HG03025 (cell line): Measurements from ENCODE around the gene STRA8.
A peak's percentile ranks its signal among the peaks of the same experiment; 100 is the strongest.

ENCODE experiments used
- ATAC-seq: cut with Tn5 transposase; IDR thresholded peaks from one replicate; pipeline ENCODE4 v1.9.1; 2021; ENCODE audit warnings: mild to moderate bottlenecking, moderate library complexity; ENCODE audit not compliant: unreplicated experiment, low FRiP score

STRA8 gene

DNA sequence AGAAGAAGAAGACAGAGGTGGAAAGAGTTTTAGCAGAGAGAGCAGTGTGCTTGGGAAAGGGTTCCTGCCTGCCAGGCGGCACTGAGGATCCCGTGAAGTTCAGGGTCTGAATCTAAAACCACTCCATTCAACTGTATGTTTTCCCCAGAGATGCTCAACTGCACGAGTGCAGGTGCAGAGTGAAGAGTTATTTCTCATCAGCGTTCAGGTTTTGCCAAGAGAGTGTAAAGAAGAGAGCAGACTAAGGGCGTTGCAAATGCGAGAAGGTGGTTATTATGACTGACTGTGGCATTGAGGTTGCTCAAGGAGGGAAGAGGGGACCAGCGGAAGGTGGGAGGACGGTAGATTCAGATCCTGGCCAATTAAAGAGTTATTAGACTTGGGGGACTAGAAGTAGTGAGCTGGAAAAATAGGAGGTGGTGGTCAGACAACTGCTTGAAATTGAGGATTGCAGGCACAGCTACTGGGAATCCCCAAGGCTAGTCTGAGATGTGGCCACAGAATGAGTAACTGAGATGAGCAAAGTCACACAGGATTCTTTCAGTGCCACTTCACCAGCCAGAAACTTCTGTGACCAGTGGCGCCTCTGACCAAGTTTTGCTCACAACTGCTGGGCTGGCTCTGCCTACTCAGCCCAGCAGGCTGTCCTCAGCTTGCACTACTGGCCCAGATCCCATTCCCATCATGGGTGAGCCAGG, 29.1 kb downstream of the STRA8 start:
- ATAC-seq: no peak

DNA sequence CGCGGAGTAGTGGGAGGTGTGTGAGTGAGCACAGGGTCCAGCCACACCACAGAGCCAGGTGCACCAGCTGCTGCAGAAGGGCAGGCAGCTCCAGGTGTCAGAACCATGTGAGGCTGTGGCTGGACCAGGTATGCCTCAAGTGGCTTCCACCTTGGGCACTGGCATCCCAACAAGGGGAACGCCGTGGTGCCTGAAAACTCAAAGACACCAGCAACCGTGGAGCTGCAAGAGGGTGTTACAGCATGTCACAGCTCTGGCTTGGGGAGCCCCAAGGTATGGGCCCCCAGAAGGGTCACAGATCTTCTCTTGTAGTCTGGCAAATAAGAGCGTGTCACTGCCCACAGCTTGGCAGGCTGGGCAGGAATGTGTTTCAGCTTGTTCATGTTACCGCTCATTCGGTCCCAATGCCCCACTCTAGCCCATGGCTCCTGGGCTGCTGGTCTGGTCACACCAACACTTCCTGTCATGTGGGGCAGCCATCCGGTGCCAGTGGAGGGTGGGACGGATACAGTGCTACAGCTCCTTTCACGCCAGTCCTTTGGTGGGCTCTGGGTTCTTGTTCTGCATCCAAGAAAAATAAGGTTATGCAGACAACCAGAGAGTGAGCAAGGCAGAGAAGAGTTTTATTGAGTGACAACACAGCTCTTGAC, 29.8 kb downstream of the STRA8 start:
- no peak for ATAC-seq

DNA sequence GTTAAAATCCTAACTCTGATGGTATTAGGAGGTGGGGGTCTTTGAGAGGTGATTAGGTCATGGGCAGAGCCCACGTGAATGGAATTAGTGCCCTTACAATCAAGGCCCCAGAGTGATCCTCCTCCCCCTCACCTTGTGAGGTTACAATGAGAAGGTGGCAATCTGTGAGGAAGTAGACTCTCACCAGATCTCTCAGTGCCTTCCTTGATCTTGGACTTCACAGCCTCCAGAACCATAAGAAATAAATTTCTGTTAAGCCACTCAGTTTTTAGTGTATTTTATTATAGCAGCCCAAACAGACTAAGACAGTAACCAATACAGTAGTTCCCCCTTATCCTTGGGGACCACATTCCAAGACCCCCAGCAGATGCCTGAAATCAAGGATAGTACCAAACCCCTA, 32.0 kb downstream of the STRA8 start:
- no peak for ATAC-seq

DNA sequence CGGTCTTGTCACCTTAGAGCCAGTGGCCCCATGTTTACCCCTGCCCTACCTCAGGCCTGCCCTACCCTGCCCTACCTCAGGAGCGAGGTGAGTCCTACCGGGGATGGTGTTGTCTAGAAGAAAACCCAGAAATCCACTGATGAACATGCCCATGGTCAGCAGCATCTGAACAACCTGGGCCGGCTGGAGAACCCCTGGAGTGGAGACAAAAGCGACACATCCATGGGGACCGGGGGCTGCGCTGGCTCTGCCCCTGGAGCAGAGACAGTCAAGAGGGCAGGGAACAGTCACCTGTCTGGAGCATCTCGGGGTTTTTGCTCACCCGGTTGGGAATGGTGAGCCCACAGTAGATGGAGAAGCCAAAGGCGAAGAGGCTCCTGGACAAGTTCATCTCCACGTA, 36.3 kb downstream of the STRA8 start:
- no peak for ATAC-seq

DNA sequence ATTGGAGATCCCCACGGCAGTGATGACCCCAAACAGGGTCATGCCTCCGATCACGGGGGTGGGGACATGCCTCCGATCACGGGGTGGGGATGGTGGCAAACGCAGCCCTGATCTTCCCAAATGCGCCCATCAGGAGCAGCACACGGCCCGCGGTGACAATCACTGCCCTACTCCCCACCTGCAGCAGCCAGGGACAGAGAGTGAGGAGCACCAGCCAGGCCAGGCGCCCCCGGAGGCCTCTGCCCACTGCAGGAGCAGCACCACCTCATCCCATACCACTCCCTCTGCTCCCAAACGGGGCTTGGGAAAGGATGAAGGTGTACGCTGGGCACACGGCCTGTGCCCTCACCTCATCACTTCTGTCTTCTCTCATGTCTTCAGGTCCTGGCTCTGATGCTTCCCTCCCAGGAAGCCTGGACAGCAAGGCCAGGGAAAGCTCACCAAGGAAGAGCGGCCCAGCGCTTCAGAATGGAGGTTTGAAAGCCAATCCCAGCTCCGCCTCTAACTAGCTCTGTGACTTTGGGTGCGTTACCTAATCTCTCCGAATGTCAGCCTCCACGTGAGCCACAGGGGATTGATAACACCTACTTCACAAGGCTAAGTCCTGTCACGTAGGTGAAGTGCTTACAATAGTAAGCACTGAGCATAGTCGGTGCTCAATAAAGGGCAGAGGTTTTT, 37.1 kb downstream of the STRA8 start:
- no peak for ATAC-seq

DNA sequence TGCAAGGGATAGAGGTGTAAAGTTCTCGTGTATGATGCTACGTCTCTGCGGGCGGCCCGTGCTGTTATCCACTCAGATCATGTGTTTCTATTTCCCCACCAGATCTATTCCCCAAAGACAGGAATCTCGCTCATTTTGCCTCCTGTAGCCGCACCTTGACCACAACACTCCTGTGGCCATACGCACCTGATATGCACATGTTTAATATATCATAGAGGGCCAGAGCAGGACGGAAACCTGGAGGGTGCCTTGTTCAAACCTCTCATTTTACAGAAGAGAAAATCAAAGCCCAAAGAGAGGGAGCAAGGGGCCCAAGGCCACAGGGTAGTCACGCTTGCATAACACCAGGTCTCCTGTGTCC, 37.6 kb downstream of the STRA8 start:
- no peak for ATAC-seq

DNA sequence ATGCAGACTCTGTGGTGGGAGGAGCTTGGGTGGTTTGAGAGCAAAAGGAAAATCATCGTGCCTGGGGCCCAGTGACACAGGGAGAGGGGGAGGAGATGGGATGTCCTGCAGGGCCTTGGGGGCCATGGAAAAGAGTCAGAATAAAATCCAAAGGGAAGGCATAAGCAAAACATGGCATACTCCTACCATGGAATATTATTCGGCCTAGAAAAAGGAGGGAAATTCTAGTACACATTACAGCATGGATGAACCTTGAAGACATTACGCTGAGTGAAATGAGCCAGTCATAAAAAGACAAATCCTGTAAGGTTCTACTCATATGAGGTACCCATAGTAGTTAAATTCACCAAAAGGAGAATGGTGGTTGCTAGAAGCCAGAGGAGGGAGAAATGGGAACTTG, 38.7 kb downstream of the STRA8 start:
- no peak for ATAC-seq

DNA sequence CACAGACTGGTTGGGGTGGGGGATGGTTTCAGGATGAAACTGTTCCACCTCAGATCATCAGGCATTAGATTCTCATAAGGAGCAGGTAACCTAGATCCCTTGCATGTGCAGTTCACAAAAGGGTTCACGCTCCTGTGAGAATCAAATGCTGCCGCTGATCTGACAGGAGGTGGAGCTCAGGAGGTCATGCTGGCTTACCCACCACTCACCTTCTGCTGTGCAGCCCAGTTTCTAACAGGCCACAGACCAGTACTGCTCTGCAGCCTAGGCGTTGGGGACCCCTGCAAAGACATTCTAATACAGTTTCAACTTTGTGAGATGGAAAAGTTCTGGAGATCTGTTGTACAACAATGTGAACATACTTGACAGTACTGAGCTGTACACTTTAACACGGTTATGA, 39.9 kb downstream of the STRA8 start:
- ATAC-seq: no peak

DNA sequence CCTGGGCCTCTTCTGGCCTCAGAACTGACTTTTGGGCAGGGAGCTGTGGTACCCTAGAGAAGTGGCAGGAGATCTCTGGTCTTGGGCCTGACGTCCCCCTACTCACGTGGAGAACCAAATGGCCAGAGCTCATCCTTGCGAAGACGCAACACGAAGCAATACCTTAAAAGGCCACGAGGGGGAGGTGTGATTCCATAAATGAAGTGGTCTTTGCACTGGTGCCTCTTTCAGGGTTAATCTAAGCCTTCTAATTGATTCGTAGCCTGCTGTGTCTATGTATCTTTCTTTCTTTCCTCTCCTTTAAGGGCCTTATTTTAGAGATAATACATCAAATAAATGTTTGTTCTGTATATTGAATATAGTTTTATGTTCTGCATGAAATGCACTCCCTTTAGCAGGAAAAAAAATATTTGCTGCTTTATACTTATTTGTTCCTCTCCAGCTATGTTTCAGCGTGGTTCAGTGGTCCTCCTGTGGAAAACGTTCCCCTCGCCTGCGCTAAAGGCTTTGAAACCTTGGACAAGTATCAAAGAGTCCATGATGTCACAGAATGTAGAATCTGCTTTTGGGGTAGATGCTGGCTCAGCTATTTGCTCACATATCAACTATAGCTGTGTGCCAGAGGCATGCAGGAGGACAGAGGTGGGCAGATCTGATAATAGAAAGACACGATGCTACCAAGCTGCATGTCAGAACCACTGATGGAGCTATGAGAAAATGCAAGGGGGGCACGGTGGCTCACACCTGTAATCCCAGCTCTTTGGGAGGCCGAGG, 41.0 kb downstream of the STRA8 start:
- no peak for ATAC-seq

DNA sequence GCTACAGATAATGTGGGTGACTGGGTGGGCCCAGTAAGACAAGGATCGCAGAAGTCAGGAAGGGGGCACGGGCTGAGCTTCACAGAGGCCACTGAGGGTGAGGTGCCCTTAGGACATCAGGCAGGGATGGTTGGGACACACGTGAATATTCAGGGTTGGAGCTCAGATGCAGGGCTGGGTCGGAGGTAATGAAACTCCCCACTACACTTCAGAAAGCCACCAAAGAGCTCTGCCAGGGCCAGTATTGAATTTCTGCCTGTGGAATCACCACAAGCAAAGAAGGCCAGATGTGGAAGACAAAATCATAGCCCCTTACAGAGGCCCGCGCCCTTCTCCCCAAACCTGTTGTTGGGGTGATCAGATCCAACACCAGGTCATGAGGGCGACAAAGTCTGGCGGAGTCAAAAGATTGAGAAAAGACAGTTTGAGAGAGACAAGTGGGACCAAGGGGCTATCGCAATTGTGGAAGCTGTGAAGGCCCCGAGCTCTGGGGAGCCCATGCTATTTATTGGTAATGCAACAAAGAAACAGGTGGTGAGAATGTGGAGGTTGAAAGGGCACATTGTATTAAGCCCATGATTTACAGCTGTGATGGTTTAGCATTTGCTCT, 42.4 kb downstream of the STRA8 start:
- no peak for ATAC-seq

DNA sequence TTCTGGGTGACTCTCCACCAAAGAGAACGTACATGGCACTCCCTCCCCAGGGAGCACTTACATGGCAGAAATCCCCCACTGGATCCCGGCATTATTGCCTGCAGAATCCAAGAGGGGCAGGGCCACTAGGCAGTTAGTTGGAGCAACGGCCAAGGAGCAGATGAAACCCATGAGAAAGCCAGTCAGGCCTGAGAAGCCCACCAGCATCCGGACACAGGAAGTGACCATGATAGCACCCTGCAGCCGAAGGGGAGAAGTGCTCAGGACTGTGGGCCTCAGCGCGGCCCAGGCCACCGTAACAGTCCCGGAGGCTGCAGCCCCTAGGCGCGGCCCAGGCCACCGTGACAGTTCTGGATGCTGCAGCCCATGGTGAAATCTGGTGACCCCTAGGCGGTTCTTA, 43.5 kb downstream of the STRA8 start:
- ATAC-seq: no peak

DNA sequence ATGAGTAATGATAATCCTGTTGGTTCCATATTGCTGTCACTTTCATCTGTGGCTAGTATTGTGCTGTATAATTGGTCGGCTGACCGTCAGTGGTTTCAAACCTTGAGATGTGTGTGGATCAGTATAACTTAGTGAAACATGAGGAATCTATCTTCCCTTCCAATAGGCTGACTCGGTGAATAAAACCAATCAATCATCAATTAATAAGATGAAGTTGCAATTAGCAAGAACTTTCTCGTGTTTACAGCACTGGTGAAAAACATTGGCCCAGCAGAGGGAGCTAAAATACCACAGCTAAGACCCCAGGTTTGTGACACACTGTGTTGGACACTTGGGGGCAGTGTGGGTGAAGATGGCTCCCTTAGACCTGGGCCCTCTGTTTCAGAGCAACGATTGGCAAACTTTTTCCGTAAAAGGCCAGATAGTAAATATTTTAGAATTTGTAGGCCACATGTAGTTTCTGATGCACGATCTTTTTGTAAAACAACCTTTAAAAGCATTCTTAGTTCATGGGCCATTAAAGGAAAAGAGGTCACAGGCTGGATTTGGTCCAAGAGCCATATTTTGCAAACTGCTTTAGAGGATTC, 47.8 kb downstream of the STRA8 start:
- peak; percentile 92 for ATAC-seq

DNA sequence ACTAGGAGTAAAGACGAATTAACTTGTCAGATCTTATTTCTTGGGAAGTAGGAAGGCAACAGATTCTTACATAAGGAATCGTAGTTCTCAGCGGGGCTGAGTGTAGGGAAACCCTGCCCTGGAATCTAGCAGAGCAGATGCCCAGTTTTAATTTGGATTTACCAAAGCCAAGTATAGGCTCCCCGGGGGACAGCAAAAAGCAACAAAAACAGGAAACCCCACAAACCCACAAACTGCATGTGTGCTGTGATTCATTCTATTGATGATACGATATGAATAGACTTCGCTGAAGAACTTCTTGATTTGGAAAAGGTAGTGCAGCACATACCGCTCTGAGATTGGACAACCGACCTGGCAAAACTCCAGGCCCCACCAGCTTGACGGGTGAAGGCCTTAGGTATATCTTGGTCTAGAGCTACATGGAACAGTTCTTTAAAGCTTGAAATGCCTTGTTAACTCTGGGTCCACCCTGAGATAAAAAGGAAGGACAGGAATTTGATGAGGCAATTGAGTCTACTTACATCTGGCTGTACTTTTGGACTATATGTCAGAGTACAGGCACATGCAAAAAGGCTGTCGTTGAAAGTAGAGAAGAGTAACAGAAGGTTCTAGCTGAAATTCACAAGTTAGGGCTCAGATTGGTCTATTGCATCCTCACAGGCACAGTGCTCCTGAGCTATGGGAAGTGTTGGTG, 49.1 kb downstream of the STRA8 start:
- no peak for ATAC-seq

DNA sequence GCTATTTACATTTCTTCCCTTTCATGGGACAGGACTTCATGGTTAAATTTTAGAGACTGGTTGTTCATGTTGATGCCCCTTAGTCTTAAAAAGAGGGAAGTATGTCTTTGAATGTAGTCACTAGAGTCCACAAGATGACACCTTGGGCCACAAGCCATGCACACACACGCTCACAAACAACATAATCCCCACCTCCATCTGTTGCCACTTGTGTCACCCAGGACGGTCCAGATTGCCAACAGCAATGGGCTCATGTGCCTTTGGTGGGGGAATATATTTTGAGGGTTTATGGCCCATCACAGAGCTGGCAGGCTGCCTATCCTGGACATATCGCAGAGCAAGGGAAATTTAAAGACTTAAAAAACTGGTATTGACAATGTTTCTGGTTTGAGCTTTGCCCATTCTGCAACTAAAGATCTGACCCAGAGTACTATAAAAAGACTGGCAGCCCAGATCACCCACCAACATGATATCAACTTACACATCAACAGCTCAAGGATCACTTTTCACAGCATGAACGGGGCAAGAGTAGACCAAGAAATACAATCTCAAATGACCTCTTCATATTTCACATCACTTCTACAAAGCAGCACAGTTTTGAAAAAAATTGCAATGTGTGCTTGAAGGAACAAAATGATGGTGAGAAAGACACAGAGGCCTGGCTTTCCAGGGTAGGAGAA, 50.5 kb downstream of the STRA8 start:
- ATAC-seq: no peak

DNA sequence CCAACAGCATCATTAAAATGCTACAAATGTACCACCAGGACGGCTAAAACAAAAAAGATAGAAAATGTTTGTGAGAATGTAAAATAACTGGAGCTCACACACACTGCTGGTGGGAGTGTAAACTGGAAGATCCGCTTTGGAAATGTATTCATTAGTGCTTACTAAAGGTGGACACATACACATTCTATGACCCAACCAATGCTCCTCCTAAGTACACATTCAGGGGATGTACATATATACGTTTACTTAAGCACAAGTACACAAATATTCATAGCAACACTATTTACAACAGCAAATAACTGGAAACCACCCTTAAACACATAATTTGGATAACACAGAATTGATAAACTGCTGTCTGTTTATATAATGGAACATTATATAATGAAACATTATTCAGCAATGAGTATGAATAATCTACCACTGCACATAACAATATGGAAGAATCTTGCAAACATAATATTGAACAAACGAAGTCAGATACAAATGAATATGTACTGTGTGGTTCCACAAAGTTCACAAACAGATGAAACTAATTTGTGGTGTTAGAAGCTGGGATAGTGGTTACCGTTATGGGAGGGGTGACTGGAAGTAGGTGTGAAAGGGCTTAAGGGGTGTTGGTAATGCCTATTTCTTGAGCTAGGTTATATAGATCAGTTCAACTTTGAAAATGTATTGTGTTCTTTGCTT, 52.1 kb downstream of the STRA8 start:
- no peak for ATAC-seq

DNA sequence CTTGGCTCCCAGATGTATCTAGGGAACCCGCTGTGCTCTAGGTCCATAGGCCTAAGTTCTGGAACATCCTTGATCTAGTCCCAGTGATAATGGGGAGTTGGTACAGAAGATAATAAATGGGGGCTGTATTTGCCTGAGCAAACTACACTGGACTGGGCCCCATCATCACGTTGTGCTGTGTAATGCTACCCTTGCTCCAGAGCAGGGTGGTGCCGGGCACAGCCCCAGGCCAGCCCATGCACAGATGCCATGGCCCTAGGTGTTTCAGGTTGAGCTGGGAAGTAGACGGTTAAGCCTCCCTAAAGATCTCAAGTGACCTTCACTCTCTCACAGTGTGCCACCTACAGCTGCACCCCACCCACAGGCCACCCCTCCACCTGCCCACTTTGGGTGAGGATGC, 53.2 kb downstream of the STRA8 start:
- no peak for ATAC-seq

DNA sequence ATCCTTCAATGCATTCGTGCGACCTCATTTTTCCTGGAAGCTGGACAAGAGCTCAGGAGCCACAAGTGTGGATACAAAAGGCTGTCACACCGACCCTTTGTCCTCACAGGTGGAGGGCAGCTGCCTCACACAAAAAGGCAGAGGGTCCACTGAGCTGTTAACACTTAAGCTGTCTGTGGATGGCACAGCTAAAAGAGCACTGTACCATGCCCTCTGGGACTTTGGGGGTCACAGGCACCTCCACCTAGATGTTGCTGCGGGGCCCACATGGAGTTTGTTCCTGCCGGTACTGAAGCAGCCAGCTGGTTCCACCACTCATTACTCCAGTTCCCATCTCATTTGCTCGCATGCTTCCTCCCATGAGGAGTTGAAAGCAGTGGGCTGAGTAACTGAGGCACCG, 57.0 kb downstream of the STRA8 start:
- no peak for ATAC-seq

DNA sequence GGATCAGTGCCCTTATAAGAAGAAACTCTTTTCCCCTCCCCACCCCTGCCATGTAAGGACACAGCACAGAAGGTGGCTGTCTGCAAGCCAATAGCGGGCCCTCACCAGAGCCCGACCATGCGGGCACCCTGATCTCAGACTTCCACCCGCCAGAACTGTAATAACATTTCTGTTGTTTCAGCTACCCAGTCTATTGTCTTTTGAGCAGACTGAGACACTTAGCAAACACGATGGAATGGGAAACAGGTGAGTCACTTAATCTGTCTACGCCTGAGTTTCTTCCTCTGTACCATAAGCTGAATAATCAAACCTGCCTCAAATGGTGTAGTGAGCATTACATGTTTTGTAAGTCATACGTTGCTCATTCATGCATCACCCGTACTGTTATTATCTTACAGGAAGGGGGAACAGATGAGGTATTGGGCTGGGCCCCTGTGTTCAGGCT, 58.2 kb downstream of the STRA8 start:
- no peak for ATAC-seq

DNA sequence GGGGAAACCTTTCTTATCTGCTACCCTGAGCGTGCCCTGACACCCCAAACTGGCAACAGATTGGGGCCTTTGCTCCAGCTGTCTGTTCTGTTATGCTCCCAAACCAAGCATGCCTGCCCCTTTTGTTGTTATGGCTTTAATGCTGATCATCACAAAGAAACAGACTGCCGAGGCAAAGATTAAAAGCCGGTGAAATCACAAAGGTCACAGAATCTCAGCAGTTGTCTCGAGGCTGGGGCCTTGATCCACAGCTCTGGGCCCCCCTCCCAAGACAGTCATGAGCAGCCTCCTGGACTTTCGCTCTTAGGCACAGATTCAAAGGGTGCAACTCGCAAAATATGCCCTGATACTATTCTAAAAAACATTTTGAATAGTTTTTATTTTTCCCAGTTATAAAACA, 65.6 kb downstream of the STRA8 start:
- ATAC-seq: no peak
